ENCODE results near the gene KDM2A. TPM values are rescaled to one million over a fixed set of nuclear protein-coding genes. Genes with fewer than 3 reads are reported as not detected.
A peak's percentile ranks its signal among the peaks of the same experiment; 100 is the strongest.

KDM2A gene
- total RNA-seq, 4 donors from 2014 or later, result 44.9 to 69.5 (median 51.4) TPM

- Histone ChIP-seq H3K27me3 (no peaks in the 10 kb centered on the region), H3K9me3 (no peaks in the 10 kb centered on the region), H3K4me1 (peaks cover 0 to 15% (median 5%) of the 10 kb centered on the region in 4 donors), H3K36me3 (peaks cover 26 to 92% (median 67%) of the 10 kb centered on the region in 4 donors), H3K4me3 (no peak overlapping the region), H3K27ac (replicated peaks in 1 of 4) (peak overlapping the region in 1 of 4 donors; percentile 26)
- no peak for DNase-seq (ENCODE audit: extremely low spot score)
- 65% methylated on average over 2 of the region's 2 CpGs for WGBS
- intact Hi-C loops (cut with DNase I), result no loop called here
- TF ChIP-seq CTCF (IDR thresholded peaks at IDR 0.05) (no peak), POLR2A (IDR thresholded peaks at IDR 0.05; ENCODE audit: low read depth) (no peak), POLR2AphosphoS5 (IDR thresholded peaks at IDR 0.05) (no peak), EP300 (IDR thresholded peaks at IDR 0.05) (no peak)
Observed at GRCh38 chr11:67211656-67212436, 92.8 kb downstream of the KDM2A start.

- DNase-seq (ENCODE audit: extremely low spot score), result no peak
- peaks cover 35 to 95% (median 72%) of the 10 kb centered on the region in 4 donors for H3K36me3 ChIP-seq
- no peak overlapping the region for H3K27ac ChIP-seq (replicated peaks in 1 of 4)
- intact Hi-C loops (cut with DNase I), result no loop called here
- H3K4me1 ChIP-seq, result peaks cover 0 to 15% (median 5%) of the 10 kb centered on the region in 4 donors
- 72% methylated on average over 5 of the region's 5 CpGs for WGBS
- H3K4me3 ChIP-seq, result no peak overlapping the region
- TF ChIP-seq POLR2A (IDR thresholded peaks at IDR 0.05; ENCODE audit: low read depth) (no peak), POLR2AphosphoS5 (IDR thresholded peaks at IDR 0.05) (no peak), CTCF (IDR thresholded peaks at IDR 0.05) (no peak), EP300 (IDR thresholded peaks at IDR 0.05) (no peak)
- H3K27me3 ChIP-seq, result no peaks in the 10 kb centered on the region
- no peaks in the 10 kb centered on the region for H3K9me3 ChIP-seq
Observed at GRCh38 chr11:67213178-67213621, 94.1 kb downstream of the KDM2A start.

GRCh38 chr11:67227726-67228125 is 108.7 kb downstream of the KDM2A start:
- peaks cover 49 to 96% (median 80%) of the 10 kb centered on the region in 4 donors for H3K36me3 ChIP-seq
- H3K27me3 ChIP-seq, result no peaks in the 10 kb centered on the region
- H3K4me1 ChIP-seq, result no peaks in the 10 kb centered on the region
- intact Hi-C loops (cut with DNase I), result no loop called here
- no peak overlapping the region for H3K27ac ChIP-seq (replicated peaks in 1 of 4)
- H3K4me3 ChIP-seq, result no peak overlapping the region
- WGBS, result 90% methylated on average over 8 of the region's 8 CpGs
- no peak for DNase-seq (ENCODE audit: extremely low spot score)
- no peak for TF ChIP-seq EP300 (IDR thresholded peaks at IDR 0.05)
- TF ChIP-seq POLR2A (IDR thresholded peaks at IDR 0.05; ENCODE audit: low read depth), result no peak
- no peak for TF ChIP-seq POLR2AphosphoS5 (IDR thresholded peaks at IDR 0.05)
- TF ChIP-seq CTCF (IDR thresholded peaks at IDR 0.05), result no peak
- H3K9me3 ChIP-seq, result no peaks in the 10 kb centered on the region

GRCh38 chr11:67230406-67230805 is 111.3 kb downstream of the KDM2A start:
- Histone ChIP-seq H3K4me3 (no peak overlapping the region), H3K9me3 (no peaks in the 10 kb centered on the region), H3K27ac (replicated peaks in 1 of 4) (no peak overlapping the region), H3K4me1 (no peaks in the 10 kb centered on the region), H3K27me3 (no peaks in the 10 kb centered on the region), H3K36me3 (peaks cover 38 to 89% (median 71%) of the 10 kb centered on the region in 4 donors)
- WGBS, result 96% methylated on average over 3 of the region's 3 CpGs
- TF ChIP-seq POLR2AphosphoS5 (IDR thresholded peaks at IDR 0.05) (no peak), CTCF (IDR thresholded peaks at IDR 0.05) (no peak), EP300 (IDR thresholded peaks at IDR 0.05) (no peak)
- intact Hi-C loops (cut with DNase I), result no loop called here
- no peak for DNase-seq (ENCODE audit: extremely low spot score)
